G401.6 (cell line): ENCODE measurements around the gene DNAH5.

Experiments used
- FAIRE-seq: peaks from 2 replicates; lab custom pipeline; 2012; peaks lifted over from hg19 to GRCh38; lab: Jason Lieb, UNC

Gene DNAH5

GRCh38 chr5:13704396-13704795, 240.1 kb downstream of the DNAH5 start:
- FAIRE-seq, result no peak

- FAIRE-seq, result no peak
These were observed 243.9 kb downstream of the DNAH5 start for GRCh38 chr5:13700626-13701025.

GRCh38 chr5:13698885-13699284, 245.6 kb downstream of the DNAH5 start:
- no peak for FAIRE-seq

GRCh38 chr5:13695076-13695712, 249.3 kb downstream of the DNAH5 start:
- FAIRE-seq, result no peak

- no peak for FAIRE-seq
These were observed 252.3 kb downstream of the DNAH5 start for GRCh38 chr5:13692172-13692571.

GRCh38 chr5:13676531-13676930, 268.0 kb downstream of the DNAH5 start:
- no peak for FAIRE-seq

GRCh38 chr5:13674391-13674790, 270.1 kb downstream of the DNAH5 start:
- FAIRE-seq, result no peak

GRCh38 chr5:13673511-13673910, 271.0 kb downstream of the DNAH5 start:
- FAIRE-seq, result no peak

- no peak for FAIRE-seq
These were observed 280.1 kb downstream of the DNAH5 start for GRCh38 chr5:13664377-13664776.

GRCh38 chr5:13662626-13663025, 281.9 kb downstream of the DNAH5 start:
- no peak for FAIRE-seq

GRCh38 chr5:13661272-13661671, 283.2 kb downstream of the DNAH5 start:
- FAIRE-seq, result no peak

- FAIRE-seq, result no peak
These were observed 284.4 kb downstream of the DNAH5 start for GRCh38 chr5:13660072-13660471.

- no peak for FAIRE-seq
These were observed 285.1 kb downstream of the DNAH5 start for GRCh38 chr5:13659391-13659790.

GRCh38 chr5:13658761-13659160, 285.7 kb downstream of the DNAH5 start:
- no peak for FAIRE-seq

- no peak for FAIRE-seq
These were observed 286.3 kb downstream of the DNAH5 start for GRCh38 chr5:13658152-13658551.

GRCh38 chr5:13653709-13654108, 290.8 kb downstream of the DNAH5 start:
- FAIRE-seq, result no peak

- FAIRE-seq, result no peak
These were observed 294.8 kb downstream of the DNAH5 start for GRCh38 chr5:13649656-13650055.

GRCh38 chr5:13648822-13649221, 295.7 kb downstream of the DNAH5 start:
- no peak for FAIRE-seq

- no peak for FAIRE-seq
These were observed 300.8 kb downstream of the DNAH5 start for GRCh38 chr5:13643734-13644133.

GRCh38 chr5:13643196-13643595, 301.3 kb downstream of the DNAH5 start:
- FAIRE-seq, result no peak
